Gastrocnemius medialis (tissue), 4 donors: Measurements from ENCODE around the gene CACNG5. TPM values are rescaled to one million over a fixed set of nuclear protein-coding genes. Genes with fewer than 3 reads are reported as not detected.

ENCODE experiments used
- ATAC-seq, 2 donors: fragments of 150-250 bp; one replicate each; pipeline ENCODE4 v1.9.1; 2016
- DNase-seq, 2 donors: peaks; one replicate each; pipeline ENCODE4 v3.0.0-alpha.2; 2019
- H3K27ac ChIP-seq, 4 donors: fragments of 200-600 bp; sonication (generic); 1 replicate in 1 of 4; 2 replicates in 3 of 4; pipeline ENCODE4 v1.5.1; 2016 to 2018; ENCODE audit warnings: mild to moderate bottlenecking in 2 of 4, moderate library complexity in 1 of 4
- H3K27me3 ChIP-seq, 3 donors: fragments of 200-600 bp; sonication (generic) in 2 of 3; 1 replicate in 1 of 3; 2 replicates in 2 of 3; pipeline versions ENCODE4 v1.5.1 to v1.6.0; 2016 to 2019; ENCODE audit warnings: mild to moderate bottlenecking in 1 of 3, moderate library complexity in 1 of 3
- H3K36me3 ChIP-seq, 2 donors: fragments of 200-600 bp; sonication (generic) in 1 of 2; one replicate each; pipeline ENCODE4 v1.5.1; 2017 to 2018
- H3K4me1 ChIP-seq, 2 donors: fragments of 200-600 bp; sonication (generic) in 1 of 2; one replicate each; pipeline ENCODE4 v1.5.1; 2016 to 2017; ENCODE audit warnings: mild to moderate bottlenecking in 2 of 2
- H3K4me3 ChIP-seq, 4 donors: fragments of 200-600 bp; sonication (generic) in 3 of 4; 1 replicate in 1 of 4; 2 replicates in 3 of 4; pipeline ENCODE4 v1.5.1; 2016 to 2019; ENCODE audit warnings: mild to moderate bottlenecking in 2 of 4
- H3K9me3 ChIP-seq, 3 donors: fragments of 200-600 bp; sonication (generic) in 2 of 3; 1 replicate in 1 of 3; 2 replicates in 2 of 3; pipeline ENCODE4 v1.5.1; 2016 to 2019
- POLR2A ChIP-seq, 2 donors: fragments of 450-650 bp; IDR thresholded peaks; one replicate each; pipeline ENCODE4 v1.6.1; 2017; ENCODE audit warnings: antibody characterized with exemption in 2 of 2, mild to moderate bottlenecking in 2 of 2, moderate library complexity in 2 of 2
- in situ Hi-C, 4 donors: fragments of 200-750 bp; cut with MboI; loops; one replicate each; pipeline versions ENCODE4 v1.15.0 to v1.8.0; 2017; ENCODE audit warnings: low sequenced_read_pairs in 4 of 4
- intact Hi-C: fragments of 100-400 bp; cut with DNase I; formaldehyde crosslinking; loops from one replicate; pipeline ENCODE4 v1.15.1; 2023; ENCODE audit warnings: low total_unique reads
- total RNA-seq, 4 donors: library from RNA; depleted of rRNA; stranded (reverse); fragments of >200 nt; gene quantifications; one replicate each; pipeline versions ENCODE4 v1.1.0 to v1.2.3, GENCODE V29; 2016
- TF ChIP-seq, protein P1 (sequence below), 5 experiments: fragments of 450-650 bp in 3 of 5; fragments of 200-600 bp in 2 of 5; sonication (generic) in 2 of 5; IDR thresholded peaks in 4 of 5; conservative IDR thresholded peaks in 1 of 5; 1 replicate in 4 of 5; 2 replicates in 1 of 5; pipeline ENCODE4 v1.5.1; 2016 to 2019; ENCODE audit warnings: antibody characterized with exemption in 5 of 5, mild to moderate bottlenecking in 3 of 5, moderate library complexity in 3 of 5

CACNG5 gene
- total RNA-seq, 4 donors from 2014 or later: not detected

DNA sequence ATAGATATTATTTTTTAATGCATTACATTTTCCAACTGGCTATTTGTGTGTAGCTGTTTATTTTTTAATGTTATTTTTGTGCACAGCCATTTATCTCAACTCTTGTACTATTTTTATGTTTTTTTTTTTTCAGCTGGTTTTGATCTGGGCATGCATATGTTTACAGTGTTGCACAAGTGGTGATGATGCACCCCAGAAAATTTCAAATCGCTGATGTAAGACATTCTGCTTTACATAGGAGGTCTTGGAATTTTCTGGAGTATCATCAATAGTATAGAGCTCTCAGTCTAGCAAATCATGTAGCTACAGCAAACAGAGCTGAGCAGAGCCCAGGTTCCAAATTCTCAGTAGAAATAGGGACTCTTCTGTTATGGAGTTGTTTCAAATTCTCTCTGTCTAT, 30.2 kb downstream of the CACNG5 start:
- H3K4me3 ChIP-seq: no peak overlapping the region
- intact Hi-C loops: no loop called here
- no peak overlapping the region for H3K27ac ChIP-seq
- H3K36me3 ChIP-seq: no peaks in the 10 kb centered on the region
- no peak for DNase-seq
- no peaks in the 10 kb centered on the region for H3K27me3 ChIP-seq
- H3K4me1 ChIP-seq: no peaks in the 10 kb centered on the region
- in situ Hi-C loops: no loop called here
- H3K9me3 ChIP-seq: no peaks in the 10 kb centered on the region
- TF ChIP-seq, protein P1, sequence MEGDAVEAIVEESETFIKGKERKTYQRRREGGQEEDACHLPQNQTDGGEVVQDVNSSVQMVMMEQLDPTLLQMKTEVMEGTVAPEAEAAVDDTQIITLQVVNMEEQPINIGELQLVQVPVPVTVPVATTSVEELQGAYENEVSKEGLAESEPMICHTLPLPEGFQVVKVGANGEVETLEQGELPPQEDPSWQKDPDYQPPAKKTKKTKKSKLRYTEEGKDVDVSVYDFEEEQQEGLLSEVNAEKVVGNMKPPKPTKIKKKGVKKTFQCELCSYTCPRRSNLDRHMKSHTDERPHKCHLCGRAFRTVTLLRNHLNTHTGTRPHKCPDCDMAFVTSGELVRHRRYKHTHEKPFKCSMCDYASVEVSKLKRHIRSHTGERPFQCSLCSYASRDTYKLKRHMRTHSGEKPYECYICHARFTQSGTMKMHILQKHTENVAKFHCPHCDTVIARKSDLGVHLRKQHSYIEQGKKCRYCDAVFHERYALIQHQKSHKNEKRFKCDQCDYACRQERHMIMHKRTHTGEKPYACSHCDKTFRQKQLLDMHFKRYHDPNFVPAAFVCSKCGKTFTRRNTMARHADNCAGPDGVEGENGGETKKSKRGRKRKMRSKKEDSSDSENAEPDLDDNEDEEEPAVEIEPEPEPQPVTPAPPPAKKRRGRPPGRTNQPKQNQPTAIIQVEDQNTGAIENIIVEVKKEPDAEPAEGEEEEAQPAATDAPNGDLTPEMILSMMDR (IDR thresholded peaks at IDR 0.05 in 4 of 5, conservative IDR thresholded peaks at IDR 0.05 in 1 of 5): no peak
- TF ChIP-seq POLR2A (IDR thresholded peaks at IDR 0.05): no peak
- no peak for ATAC-seq

DNA sequence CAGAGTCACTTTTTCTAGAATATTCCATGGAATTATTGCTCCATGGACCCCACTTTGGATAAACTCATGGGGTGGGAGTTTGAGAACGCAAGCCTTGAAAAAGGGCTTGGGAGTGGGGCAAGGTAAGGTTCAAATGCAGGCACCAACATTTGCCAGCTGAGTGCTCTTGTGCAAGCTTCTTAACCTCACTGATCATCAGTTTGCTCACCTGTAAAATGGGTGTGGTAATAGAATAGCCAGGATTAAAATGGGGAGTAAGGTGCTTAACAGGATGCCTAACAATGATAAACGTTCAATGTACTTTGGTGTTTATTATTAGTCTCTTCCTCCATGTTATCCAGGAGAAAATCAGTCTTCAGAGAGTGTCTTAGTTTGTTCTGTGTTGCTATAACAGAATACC, 39.0 kb downstream of the CACNG5 start:
- ATAC-seq (no peak), DNase-seq (no peak)
- Histone ChIP-seq H3K27me3 (peaks cover 0 to 8% (median 0%) of the 10 kb centered on the region in 3 donors), H3K4me3 (no peak overlapping the region), H3K27ac (no peak overlapping the region), H3K36me3 (no peaks in the 10 kb centered on the region), H3K4me1 (no peaks in the 10 kb centered on the region), H3K9me3 (no peaks in the 10 kb centered on the region)
- intact Hi-C loops: no loop called here
- in situ Hi-C loops: no loop called here
- no peak for TF ChIP-seq POLR2A (IDR thresholded peaks at IDR 0.05)
- TF ChIP-seq, protein P1 (IDR thresholded peaks at IDR 0.05 in 4 of 5, conservative IDR thresholded peaks at IDR 0.05 in 1 of 5): no peak

DNA sequence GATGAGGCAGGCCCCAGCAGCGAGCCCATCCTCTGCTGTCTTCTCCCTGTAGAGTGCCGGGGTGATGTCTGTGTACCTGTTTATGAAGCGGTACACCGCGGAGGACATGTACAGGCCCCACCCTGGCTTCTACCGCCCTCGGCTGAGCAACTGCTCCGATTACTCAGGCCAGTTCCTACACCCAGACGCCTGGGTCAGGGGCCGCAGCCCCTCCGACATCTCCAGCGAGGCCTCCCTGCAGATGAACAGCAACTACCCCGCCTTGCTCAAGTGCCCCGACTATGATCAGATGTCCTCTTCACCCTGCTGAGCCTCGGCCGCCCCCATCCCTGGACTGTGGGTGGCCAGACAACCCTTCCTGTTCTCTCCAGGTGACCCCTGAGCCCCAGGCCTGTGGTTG, 50.0 kb downstream of the CACNG5 start:
- Histone ChIP-seq H3K9me3 (no peaks in the 10 kb centered on the region), H3K4me1 (no peaks in the 10 kb centered on the region), H3K4me3 (no peak overlapping the region), H3K27ac (no peak overlapping the region), H3K36me3 (no peaks in the 10 kb centered on the region), H3K27me3 (no peaks in the 10 kb centered on the region)
- in situ Hi-C loops (no loop called here), intact Hi-C loops (no loop called here)
- TF ChIP-seq, protein P1 (IDR thresholded peaks at IDR 0.05 in 4 of 5, conservative IDR thresholded peaks at IDR 0.05 in 1 of 5): no peak
- TF ChIP-seq POLR2A (IDR thresholded peaks at IDR 0.05): no peak
- ATAC-seq: no peak
- no peak for DNase-seq

DNA sequence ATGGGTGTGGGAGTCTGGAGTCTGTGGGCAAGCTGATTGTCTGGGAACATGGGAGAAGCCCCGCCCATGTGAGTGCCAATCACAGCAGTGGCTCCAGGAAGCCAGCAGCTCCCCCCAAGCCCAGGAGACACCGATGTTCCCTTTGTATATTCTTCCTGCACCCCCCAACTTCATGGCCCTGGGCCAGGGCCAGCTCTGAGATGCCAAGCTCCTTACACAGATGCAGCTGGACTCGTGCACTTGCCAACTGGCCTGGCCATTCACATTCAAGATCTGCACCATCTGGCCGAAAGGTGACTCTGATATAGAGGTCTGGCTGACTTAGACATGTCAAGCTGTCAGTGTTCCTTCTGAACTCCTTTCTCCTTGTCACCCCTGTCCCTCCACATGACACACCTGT, 50.5 kb downstream of the CACNG5 start:
- intact Hi-C loops (no loop called here), in situ Hi-C loops (no loop called here)
- Histone ChIP-seq H3K4me3 (no peak overlapping the region), H3K27me3 (no peaks in the 10 kb centered on the region), H3K9me3 (no peaks in the 10 kb centered on the region), H3K4me1 (no peaks in the 10 kb centered on the region), H3K27ac (no peak overlapping the region), H3K36me3 (no peaks in the 10 kb centered on the region)
- ATAC-seq (no peak), DNase-seq (no peak)
- no peak for TF ChIP-seq POLR2A (IDR thresholded peaks at IDR 0.05)
- TF ChIP-seq, protein P1 (IDR thresholded peaks at IDR 0.05 in 4 of 5, conservative IDR thresholded peaks at IDR 0.05 in 1 of 5): no peak

DNA sequence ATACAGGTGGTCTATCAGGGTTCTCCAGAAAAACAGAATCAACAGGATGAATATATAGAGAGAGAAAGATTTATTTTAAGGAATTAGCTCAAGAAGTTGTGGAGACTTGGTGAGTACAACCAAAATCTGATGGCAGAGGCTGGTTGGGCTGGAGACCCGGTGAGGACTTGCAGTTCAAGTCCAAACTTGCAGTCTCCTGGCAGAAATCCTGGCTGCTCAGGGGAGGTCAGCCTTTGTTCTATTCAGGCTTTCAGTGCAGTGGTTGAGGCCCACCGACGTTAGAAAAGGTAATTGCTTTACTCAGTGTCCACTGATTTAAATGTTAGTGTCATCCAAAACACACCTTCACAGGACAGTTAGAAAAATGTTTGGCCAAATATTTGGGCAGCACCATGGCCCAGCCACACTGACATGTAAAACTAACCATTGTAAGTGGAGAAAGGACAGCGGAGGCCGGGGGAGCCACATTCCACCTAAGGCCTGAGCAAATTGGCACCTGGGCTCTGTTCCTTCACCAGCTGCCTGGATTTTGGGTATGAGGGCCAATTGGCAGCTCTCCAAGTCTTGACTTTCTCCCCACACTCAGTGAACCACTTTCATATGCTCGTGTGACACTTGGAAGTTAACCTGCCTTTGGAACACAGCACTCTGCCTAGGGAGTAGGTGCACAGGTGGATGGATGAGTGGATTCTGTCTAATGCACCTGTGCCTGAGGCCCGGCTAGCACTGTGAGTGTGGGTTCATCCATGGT, 54.7 kb downstream of the CACNG5 start:
- Histone ChIP-seq H3K27me3 (no peaks in the 10 kb centered on the region), H3K9me3 (no peaks in the 10 kb centered on the region), H3K4me1 (no peaks in the 10 kb centered on the region), H3K4me3 (no peak overlapping the region), H3K27ac (no peak overlapping the region), H3K36me3 (no peaks in the 10 kb centered on the region)
- intact Hi-C loops (no loop called here), in situ Hi-C loops (no loop called here)
- no peak for ATAC-seq
- TF ChIP-seq, protein P1 (IDR thresholded peaks at IDR 0.05 in 4 of 5, conservative IDR thresholded peaks at IDR 0.05 in 1 of 5): no peak
- no peak for TF ChIP-seq POLR2A (IDR thresholded peaks at IDR 0.05)
- no peak for DNase-seq
